ENCODE measurements around the gene DFFA.
"Not testable (repeated sequence)": the region's sequence is repeated elsewhere in the genome, so short reads cannot be mapped to it uniquely, and the experiment has no call there.

Gene DFFA

DNA sequence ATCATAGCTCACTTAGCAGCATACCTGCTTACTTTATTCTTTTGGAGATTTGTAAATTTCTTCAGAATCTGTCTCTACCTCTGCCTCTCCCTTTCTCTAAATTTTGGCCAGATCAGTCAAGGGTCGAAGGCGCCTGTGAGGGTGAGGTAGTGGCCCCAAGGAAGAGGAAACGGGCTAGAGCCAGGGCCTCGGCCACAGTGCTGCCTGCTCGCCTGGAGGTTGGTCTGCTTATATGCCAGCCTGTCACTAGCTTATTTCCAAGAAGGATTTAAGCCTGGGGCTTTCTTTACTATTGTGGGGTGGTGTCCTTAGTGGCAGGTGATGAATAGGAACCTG lies 22.1 kb upstream of the DFFA start:
- FAIRE-seq (no peak), DNase-seq (ENCODE audit: insufficient read length, low spot score) (no peak)
- TF ChIP-seq POLR2A (IDR thresholded peaks at IDR 0.05; ENCODE audit: low read depth, low read length), result no peak

DNA sequence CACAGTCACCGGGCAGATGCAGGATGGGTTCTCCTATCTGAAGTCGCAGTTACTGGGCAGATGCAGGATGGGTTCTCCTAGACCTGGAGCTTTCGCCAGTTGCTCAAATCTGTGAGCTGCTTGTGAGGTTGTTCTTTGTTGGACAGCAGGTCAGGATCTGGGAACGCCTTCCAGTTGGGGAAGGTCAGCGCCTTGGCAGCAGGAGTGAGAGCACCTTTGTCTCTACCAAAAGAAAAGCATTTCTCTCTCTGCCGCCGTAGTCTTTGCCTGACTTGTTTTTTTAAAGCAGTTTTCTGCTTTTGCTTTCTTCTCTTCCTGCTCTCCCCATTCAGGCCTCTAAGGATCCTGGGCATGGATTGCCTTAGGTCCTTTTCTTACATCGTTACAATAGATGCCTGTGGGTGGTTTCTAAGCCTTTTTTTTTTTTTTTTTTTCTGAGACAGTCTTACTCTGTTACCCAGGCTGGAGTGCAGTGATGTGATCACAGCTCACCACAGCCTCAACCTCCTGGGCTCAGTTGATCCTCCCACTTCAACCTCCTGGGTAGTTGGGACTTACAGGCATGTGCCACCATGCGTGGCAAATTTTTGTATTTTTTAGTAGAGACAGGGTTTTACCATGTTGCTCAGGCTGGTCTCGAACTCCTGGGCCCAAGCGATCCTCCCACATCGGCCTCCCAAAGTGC lies 18.1 kb upstream of the DFFA start:
- TF ChIP-seq POLR2A (IDR thresholded peaks at IDR 0.05; ENCODE audit: low read depth, low read length), result no peak
- DNase-seq (ENCODE audit: insufficient read length, low spot score) (no peak), FAIRE-seq (no peak)

- no peak for FAIRE-seq
- DNase-seq (ENCODE audit: insufficient read length, low spot score), result no peak
- no peak for TF ChIP-seq POLR2A (IDR thresholded peaks at IDR 0.05; ENCODE audit: low read depth, low read length)
These were observed 17.1 kb upstream of the DFFA start for GRCh38 chr1:10489291-10490055.

DNA sequence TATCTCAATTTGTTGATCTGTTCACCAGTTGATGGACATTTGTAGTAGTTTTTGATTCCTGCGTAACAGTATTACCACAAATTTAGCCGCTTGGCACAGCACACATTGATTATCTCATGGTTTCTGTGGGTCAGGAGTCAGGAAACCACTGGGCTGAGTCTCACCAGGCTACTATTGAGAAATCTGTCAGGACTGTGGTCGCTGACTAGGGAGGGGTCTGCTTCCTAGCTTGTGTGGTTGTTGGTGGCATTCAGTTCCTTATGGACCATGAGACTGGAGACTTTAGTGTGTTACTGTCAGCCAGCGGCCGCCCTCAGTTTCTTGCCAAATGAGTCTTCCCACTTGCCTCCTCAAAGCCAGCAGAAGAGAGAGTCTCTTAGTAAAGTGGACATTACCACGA lies 12.2 kb upstream of the DFFA start:
- no peak for FAIRE-seq
- no peak for TF ChIP-seq POLR2A (IDR thresholded peaks at IDR 0.05; ENCODE audit: low read depth, low read length)

GRCh38 chr1:10480614-10481013 lies 8.3 kb upstream of the DFFA start:
- no peak for FAIRE-seq
- no peak for DNase-seq (ENCODE audit: insufficient read length, low spot score)
- no peak for TF ChIP-seq POLR2A (IDR thresholded peaks at IDR 0.05; ENCODE audit: low read depth, low read length)

More for the DNA sequence above, 12.2 kb upstream of the DFFA start:
- no peak for DNase-seq (ENCODE audit: insufficient read length, low spot score)

DNA sequence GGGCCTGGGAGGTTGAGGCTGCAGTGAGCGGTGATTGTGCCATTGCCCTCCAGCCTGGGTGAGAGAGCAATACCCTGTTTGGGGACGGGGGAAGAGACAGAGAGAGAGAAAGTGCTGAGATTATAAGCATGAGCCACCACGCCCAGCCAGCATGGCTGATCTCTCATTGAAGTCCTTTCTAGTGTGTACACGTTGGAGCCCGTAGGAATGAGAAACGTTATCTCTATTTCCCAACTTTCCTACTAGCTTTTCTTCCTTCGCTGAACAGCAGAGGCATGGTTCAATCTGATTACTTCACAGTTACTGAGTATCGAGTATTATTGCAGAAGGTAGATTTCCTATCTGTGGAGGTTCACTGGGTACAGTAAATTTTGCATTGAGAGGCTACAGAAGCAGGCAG lies 7.0 kb upstream of the DFFA start:
- FAIRE-seq, result no peak
- no peak for TF ChIP-seq POLR2A (IDR thresholded peaks at IDR 0.05; ENCODE audit: low read depth, low read length)
- DNase-seq (ENCODE audit: insufficient read length, low spot score), result no peak

DNA sequence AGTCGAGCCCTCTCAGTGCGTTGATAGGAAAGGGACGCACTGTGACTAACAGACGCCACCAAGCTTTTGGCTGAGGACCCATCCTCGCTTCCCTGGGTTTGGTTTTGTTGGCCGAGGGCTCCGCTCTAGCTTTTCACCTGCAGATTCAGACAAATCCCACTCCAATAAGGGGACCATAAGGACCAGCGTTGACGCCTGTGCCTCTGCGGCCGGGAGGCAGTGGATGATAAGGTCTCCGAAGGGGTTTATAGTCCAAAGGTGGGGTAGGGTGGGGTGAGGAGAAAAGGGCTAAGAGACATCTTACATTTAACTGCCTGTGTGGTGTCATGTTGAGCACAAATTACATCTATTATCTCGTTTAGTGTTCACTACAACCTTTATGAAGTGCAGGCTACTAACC lies 3.2 kb upstream of the DFFA start:
- no peak for TF ChIP-seq POLR2A (IDR thresholded peaks at IDR 0.05; ENCODE audit: low read depth, low read length)
- FAIRE-seq, result no peak
- DNase-seq (ENCODE audit: insufficient read length, low spot score), result no peak

- peak; percentile 64 for TF ChIP-seq POLR2A (IDR thresholded peaks at IDR 0.05; ENCODE audit: low read depth, low read length)
- no peak for FAIRE-seq
- DNase-seq (ENCODE audit: insufficient read length, low spot score), result peak; percentile 80
These were observed 2.5 kb upstream of the DFFA start, which contains the start of gene PEX14 for GRCh38 chr1:10474613-10475507. PEX14 (plus strand) TSS chr1:10474950; CDS start chr1:10474967, 17 bp downstream.

DNA sequence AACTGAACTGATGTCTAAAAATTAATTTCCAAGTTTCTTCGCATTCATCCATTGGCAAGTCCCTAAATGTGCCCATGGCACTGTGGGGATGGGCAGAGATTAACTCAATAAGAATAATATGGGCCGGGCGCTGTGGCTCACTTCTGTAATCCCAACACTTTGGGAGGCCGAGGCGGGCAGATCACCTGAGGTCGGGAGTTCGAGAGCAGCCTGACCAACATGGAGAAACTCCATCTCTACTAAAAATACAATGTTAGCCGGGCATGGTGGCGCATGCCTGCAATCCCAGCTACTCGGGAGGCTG lies 1.9 kb upstream of the DFFA start:
- DNase-seq (ENCODE audit: insufficient read length, low spot score); FAIRE-seq: not testable (repeated sequence)

DNA sequence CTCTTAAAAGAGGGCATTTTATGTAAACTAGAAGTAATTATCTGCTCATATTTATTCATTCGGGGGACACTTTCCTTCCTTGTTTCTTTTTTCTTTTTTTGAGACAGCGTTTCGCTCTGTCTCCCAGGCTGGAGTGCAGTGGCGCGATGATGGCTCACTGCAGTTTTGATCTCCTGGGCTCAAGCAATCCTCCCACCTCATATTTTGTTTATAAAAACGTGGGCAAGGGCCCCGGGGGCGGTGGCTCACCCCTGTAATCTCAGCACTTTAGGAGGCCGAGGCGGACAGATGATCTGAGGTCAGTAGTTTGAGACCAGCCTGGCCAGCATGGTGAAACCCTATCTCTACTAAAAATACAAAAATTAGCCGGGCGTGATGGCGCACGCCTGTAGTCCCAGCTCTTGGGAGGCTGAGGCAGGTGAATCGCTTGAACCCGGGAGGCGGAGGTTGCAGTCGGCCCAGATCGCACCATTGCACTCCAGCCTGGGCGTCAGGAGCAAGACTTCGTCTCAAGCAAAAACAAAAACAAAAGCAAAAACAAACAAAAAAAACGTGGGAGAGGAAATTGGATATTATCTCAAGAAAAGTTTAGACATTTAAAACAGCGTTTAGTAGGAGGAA lies 926 bp upstream of the DFFA start:
- DNase-seq (ENCODE audit: insufficient read length, low spot score), result no peak
- TF ChIP-seq POLR2A (IDR thresholded peaks at IDR 0.05; ENCODE audit: low read depth, low read length), result no peak
- no peak for FAIRE-seq

- DNase-seq (ENCODE audit: insufficient read length, low spot score), result no peak
- no peak for TF ChIP-seq POLR2A (IDR thresholded peaks at IDR 0.05; ENCODE audit: low read depth, low read length)
- FAIRE-seq, result no peak
These were observed 714 bp downstream of the DFFA start for GRCh38 chr1:10471411-10472219.

DNA sequence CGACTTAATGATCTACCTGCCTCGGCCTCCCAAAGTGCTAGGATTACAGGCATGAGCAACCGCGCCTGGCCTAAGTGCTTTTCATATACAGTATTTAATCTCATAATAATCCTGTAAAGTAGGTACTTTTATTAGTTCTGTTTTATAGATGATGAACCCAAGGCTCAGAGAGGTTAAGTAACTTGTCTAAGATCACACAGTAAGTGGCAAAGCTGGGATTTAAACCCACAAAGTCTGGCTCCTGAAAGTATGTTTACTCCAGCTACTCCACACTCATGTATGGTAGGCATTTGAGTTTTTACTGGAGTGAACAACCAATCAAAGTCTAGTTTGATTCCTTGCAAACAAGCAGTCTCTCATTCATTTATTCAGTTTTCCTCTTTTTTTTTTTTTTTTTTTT lies 2.3 kb downstream of the DFFA start:
- TF ChIP-seq POLR2A (IDR thresholded peaks at IDR 0.05; ENCODE audit: low read depth, low read length), result no peak
- no peak for FAIRE-seq
- no peak for DNase-seq (ENCODE audit: insufficient read length, low spot score)

DNA sequence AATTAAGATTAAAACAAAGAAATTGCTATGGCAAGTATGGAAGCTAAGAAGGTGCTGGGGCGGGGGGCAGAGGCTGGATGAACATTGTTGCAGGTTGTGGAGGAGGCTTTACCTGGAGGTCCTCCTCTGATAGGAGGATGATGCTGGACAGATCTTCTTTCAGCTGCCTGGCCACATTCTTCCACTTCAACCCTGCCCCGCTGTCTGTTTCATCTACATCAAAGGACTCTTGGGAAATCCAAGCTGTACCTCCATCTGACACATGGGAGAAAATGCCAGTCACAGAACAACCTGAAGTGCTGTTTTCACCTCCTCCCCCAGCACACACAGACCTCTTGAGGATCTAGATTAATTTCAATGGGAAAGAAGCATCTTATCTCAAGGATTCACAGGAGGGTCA lies 5.3 kb downstream of the DFFA start:
- FAIRE-seq, result no peak
- TF ChIP-seq POLR2A (IDR thresholded peaks at IDR 0.05; ENCODE audit: low read depth, low read length), result no peak
- DNase-seq (ENCODE audit: insufficient read length, low spot score), result no peak

All from H54 (cell line).